ENCODE data around the gene SFTA2. TPM values are rescaled to one million over a fixed set of nuclear protein-coding genes. Genes with fewer than 3 reads are reported as not detected.
A peak's percentile ranks its signal among the peaks of the same experiment; 100 is the strongest.

Gene SFTA2
- polyA plus RNA-seq, 1 experiment: not detected

GRCh38 chr6:30885999-30886896 is 45.7 kb downstream of the SFTA2 start:
- no peak for TF ChIP-seq CTCF (IDR thresholded peaks at IDR 0.05; ENCODE audit: low read depth, low read length)
- ChIA-PET POLR2A (interaction anchor here (1.0 kb wide), 1 partner anchor 134 kb away, joined by 3 read pairs; no protein-coding TSS in a partner anchor), CTCF (interaction anchor here (0.8 to 1.7 kb wide), 2 partner anchors 193 to 201 kb away, joined by 3 read pairs; no protein-coding TSS in a partner anchor)
- Histone ChIP-seq H3K9me3 (ENCODE audit: control insufficient read depth, insufficient read depth, low read length) (no peaks in the 10 kb centered on the region; the same call in 1 of the 2 replicates), H3K27ac (ENCODE audit: low read depth, low read length) (peak overlapping the region; percentile 57), H3K4me3 (ENCODE audit: low read depth, low read length) (peak overlapping the region; percentile 83), H3K27me3 (ENCODE audit: control insufficient read depth, insufficient read depth, low read length) (no peaks in the 10 kb centered on the region)
- DNase-seq (ENCODE audit: low read depth, low spot score): peak; percentile 26

DNA sequence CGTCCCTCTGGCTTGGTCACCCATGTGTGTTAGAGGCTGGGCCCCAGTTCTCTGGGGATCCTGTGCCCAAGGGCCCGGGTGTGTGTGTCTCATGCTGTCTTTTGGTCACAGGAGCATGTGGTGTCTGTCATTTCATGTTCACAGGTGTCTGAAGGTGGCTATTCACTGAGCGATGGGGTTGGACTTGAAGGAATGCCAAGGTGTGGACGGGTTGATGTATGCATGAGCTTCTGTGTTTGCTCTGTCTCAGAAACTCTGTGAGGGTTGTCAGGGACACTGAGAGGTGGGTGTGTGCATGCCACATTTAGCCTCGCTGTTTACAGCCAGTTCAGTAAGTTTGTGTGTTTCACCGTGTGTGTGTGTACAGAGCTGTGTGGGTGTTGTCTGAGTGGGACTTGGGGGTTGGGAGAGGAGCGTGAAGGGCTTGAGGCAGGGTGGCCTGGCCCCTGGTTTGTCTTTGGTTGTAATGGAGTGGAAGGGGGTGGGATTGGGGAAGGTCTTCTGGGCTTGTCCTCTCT is 46.4 kb downstream of the SFTA2 start:
- H3K27me3 ChIP-seq (ENCODE audit: control insufficient read depth, insufficient read depth, low read length): no peaks in the 10 kb centered on the region
- peak overlapping the region; percentile 57 for H3K27ac ChIP-seq (ENCODE audit: low read depth, low read length)
- H3K9me3 ChIP-seq (ENCODE audit: control insufficient read depth, insufficient read depth, low read length): no peaks in the 10 kb centered on the region; the same call in 1 of the 2 replicates
- POLR2A ChIA-PET: interaction anchor here (1.0 to 2.6 kb wide), 3 partner anchors 57 to 141 kb away, joined by 3 to 12 read pairs (median 5); partner anchors contain the start of gene IER3
- no peak for DNase-seq (ENCODE audit: low read depth, low spot score)
- CTCF ChIA-PET: interaction anchor here (0.8 to 1.7 kb wide), 3 partner anchors 194 to 202 kb away, joined by 3 read pairs; no protein-coding TSS in a partner anchor
- TF ChIP-seq CTCF (IDR thresholded peaks at IDR 0.05; ENCODE audit: low read depth, low read length): no peak
- H3K4me3 ChIP-seq (ENCODE audit: low read depth, low read length): peak overlapping the region; percentile 83

- CTCF ChIA-PET: interaction anchor here (1.4 to 3.6 kb wide), 3 partner anchors 56 to 203 kb away, joined by 3 to 19 read pairs (median 3); no protein-coding TSS in a partner anchor
- no peak overlapping the region for H3K27ac ChIP-seq (ENCODE audit: low read depth, low read length)
These were observed 47.2 kb downstream of the SFTA2 start for GRCh38 chr6:30884521-30885480.

More at GRCh38 chr6:30884521-30885480, 47.2 kb downstream of the SFTA2 start:
- Histone ChIP-seq H3K27me3 (ENCODE audit: control insufficient read depth, insufficient read depth, low read length) (no peaks in the 10 kb centered on the region), H3K9me3 (ENCODE audit: control insufficient read depth, insufficient read depth, low read length) (no peaks in the 10 kb centered on the region; the same call in 1 of the 2 replicates), H3K4me3 (ENCODE audit: low read depth, low read length) (peak overlapping the region; percentile 83)
- no peak for DNase-seq (ENCODE audit: low read depth, low spot score)
- POLR2A ChIA-PET: interaction anchor here (0.6 to 2.6 kb wide), 5 partner anchors 57 to 306 kb away, joined by 3 to 13 read pairs (median 9); partner anchors contain the start of gene IER3
- no peak for TF ChIP-seq CTCF (IDR thresholded peaks at IDR 0.05; ENCODE audit: low read depth, low read length)
